HG02970 (cell line): ENCODE measurements around the gene MND1.

Experiments
- ATAC-seq: cut with Tn5 transposase; IDR thresholded peaks from one replicate; pipeline ENCODE4 v1.9.1; 2021; ENCODE audit warnings: mild to moderate bottlenecking, moderate library complexity, moderate number of reproducible peaks; ENCODE audit not compliant: unreplicated experiment, low FRiP score

MND1 gene

DNA sequence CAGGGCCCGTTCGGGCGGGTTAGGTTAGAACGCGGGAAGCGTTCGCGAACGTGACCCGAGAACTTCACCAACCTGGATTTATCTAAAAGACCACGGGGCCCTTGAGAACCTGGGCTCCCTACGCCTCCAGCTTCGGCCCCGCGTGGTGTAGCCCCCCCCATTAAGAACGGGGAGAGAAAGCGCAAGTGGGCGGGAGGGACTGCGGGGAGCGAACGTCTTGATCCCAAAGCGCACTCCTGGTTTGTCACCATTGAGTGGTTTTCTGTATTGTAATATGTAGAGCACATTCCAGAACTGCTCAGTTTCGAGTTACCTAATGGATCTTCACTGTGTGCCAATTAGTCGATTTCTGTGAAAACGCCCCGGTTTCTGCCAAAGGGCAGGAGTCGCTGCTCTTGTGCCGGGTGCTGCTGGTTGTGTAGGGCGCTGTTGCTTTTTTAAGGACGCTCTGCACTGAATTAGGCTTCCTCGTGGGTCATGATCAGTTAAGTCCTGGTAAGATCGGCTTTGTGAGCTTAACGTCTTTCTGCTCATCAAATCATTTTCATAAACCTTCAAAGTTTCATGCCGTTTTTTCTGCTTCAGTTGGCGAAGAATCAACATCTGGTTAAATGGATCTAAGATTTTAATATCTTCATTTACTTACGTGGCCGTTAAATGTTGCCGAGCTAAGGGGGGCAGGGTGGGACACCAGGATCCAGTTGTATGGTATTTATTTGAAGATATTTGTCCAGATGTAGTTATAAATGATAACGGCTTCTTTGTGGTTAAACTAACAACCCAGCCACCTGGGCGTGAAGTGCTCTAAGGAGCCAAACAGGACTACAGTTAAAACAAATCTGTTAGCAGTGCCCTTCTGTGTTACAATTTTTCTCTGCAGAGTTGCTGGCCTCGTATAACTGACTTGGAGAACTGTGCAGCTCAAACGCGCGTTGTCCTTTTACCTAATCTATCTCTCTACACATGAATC is 809 bp downstream of the MND1 start:
- ATAC-seq, result peak; percentile 19

DNA sequence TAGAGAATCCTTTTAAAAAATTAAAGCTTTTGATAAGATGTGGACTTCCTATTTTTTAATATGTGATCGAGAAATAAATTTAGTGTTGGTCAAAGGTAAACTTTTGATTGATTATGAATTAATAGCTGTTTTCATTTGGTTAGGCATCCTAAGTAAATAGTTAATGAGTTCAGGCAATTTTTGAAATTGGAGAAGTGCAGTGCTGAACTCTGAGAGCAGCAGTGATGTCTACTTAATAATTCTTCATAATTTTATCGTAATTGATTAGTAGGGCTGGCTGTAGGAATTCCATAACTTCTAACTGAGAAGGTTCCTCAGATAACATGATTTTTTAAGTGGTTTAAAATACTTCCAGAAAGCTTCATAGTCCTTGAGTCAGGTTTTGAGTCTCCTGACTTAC is 1.5 kb downstream of the MND1 start:
- ATAC-seq, result no peak

GRCh38 chr4:153346563-153346962 is 2.1 kb downstream of the MND1 start:
- no peak for ATAC-seq

GRCh38 chr4:153347117-153347516 is 2.6 kb downstream of the MND1 start:
- ATAC-seq, result no peak

- no peak for ATAC-seq
Observed at GRCh38 chr4:153348006-153348405, 3.5 kb downstream of the MND1 start.

GRCh38 chr4:153349206-153349805 is 4.8 kb downstream of the MND1 start:
- no peak for ATAC-seq

GRCh38 chr4:153362184-153362583 is 17.7 kb downstream of the MND1 start:
- no peak for ATAC-seq

DNA sequence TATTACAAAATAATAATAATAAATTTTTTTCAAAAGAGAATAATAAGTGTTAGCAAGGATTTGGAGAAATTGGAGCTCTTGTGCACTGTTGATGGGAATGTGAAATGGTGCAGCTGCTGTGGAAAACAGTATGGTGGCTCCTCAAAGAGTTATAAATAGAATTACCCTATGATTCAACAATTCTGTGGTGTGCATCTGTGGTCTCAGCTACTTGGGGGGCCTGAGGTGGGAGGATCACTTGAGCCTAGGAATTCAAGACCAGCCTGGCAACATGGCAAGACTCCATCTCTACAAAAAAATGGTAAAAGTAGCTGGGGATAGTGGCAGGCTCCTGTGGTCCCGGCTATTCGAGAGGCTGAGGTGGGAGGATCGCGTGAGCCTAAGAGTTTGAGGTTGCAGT is 19.6 kb downstream of the MND1 start:
- no peak for ATAC-seq

DNA sequence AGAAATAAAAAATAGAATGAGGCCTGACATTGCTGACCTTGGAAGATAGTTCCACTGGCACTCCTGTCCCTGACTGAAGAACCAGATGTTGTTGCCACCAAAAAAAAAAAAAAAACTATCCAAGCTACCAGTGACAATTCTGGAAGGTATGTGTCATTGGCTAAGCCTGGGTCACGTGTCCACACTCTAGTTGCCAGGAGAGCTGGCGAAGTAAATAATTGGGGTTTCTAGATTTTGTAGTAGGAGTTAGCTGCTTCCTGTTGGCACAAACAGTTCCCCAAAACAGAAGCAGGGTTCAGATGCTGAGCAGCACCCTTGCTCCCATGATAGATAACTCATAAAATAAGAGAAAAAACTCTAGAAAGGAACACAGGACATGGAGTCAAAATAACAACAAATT is 20.5 kb downstream of the MND1 start:
- no peak for ATAC-seq

DNA sequence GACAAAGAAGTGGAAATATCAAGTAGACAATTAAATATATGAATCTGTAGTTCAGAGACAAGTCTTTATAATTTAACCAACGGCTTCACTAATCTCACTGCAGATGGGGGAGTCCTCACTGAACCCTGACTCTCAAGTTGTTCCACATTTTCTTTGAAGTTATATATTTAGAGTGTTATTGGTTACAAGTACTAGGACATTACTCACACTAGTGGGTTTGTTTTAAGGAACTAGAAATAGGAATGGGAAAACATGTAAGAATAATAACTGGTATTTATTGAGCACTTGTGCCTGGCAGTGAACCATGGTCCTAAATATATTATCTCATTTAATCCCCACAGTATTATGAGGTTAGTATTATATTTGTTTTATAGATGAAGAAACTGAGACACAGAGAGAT is 22.0 kb downstream of the MND1 start:
- ATAC-seq, result no peak

- ATAC-seq, result no peak
Observed at GRCh38 chr4:153367092-153367491, 22.6 kb downstream of the MND1 start.

DNA sequence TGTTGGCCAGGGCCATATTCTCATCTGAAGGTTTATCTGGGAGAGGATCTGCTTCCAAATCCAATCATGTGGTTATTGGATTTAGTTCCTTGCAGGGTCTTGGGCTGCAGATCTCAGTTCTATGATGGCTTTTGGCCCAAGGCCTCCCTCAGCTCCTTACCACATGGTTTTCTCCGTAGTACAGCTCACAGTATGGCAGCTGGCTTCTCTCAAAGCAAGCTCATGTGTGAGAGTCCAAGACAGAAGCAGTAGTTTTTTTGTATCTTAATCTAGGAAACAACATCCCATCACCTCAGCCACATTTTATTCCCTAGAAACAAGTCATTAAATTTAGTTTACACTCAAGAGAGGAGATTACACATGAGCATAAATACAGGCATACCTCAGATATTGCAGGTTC is 24.5 kb downstream of the MND1 start:
- no peak for ATAC-seq

GRCh38 chr4:153371701-153372234 is 27.3 kb downstream of the MND1 start:
- ATAC-seq, result no peak

GRCh38 chr4:153372967-153373562 is 28.6 kb downstream of the MND1 start:
- ATAC-seq, result no peak

DNA sequence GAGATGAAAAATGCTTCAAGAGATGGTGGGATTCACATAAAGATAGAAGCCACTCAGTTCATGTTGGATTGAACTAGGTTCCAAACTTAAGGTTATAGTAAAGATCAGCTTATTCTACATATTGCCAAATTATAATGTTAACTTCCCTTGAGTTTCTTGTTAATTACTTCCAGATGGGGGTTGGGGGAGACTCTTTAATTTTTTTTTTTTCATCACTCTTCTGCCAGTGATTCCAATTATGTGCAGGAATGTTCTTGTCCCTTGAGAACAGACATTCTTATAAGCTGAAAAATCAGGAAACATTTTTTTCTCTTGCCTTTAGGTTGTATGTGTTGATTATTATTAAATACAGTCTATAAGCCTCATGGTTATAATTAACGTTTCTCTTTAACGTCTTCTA is 30.0 kb downstream of the MND1 start:
- ATAC-seq, result no peak

DNA sequence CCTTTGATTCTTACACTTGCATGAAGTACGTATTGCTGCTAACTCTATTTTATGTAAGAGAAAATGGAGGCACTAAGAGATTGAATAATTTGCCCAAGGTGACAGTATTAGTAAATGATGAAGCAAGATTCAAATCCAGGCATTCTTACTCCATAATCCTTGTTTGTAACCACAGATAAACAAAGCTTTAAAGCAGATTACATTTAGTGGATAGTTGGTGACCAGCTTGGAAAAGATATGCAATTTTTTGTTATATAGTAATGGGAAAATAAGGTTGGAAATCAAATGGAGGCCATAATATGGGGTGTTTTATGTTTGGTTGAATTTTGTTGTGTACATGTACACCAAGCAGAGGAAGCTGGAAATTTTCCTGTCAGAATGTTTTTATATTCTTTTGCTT is 30.8 kb downstream of the MND1 start:
- ATAC-seq, result no peak

GRCh38 chr4:153383131-153383530 is 38.6 kb downstream of the MND1 start:
- ATAC-seq, result no peak

- no peak for ATAC-seq
Observed at GRCh38 chr4:153384160-153384559, 39.7 kb downstream of the MND1 start.

GRCh38 chr4:153385784-153386183 is 41.3 kb downstream of the MND1 start:
- no peak for ATAC-seq

GRCh38 chr4:153387981-153388380 is 43.5 kb downstream of the MND1 start:
- no peak for ATAC-seq

- no peak for ATAC-seq
Observed at GRCh38 chr4:153393397-153393796, 48.9 kb downstream of the MND1 start.
